K562 (cell line): ENCODE data around the gene STYXL1. TPM values are rescaled to one million over a fixed set of nuclear protein-coding genes. Genes with fewer than 3 reads are reported as not detected.

Source experiments
- ARNT ChIP-seq, 2 experiments: fragments of 450-650 bp; IDR thresholded peaks; 2 replicates each; pipeline ENCODE4 v1.6.1; 2016; ENCODE audit warnings: mild to moderate bottlenecking in 1 of 2
- CBFB ChIP-seq: sonication (generic); formaldehyde crosslinking; IDR thresholded peaks from 2 replicates; pipeline ENCODE4 v1.4.0; 2020; ENCODE audit warnings: mild to moderate bottlenecking, missing genetic modification reagents
- CBX5 ChIP-seq: IDR thresholded peaks from 2 replicates; pipeline ENCODE4 v1.6.1; 2014; ENCODE audit warnings: low read depth, borderline replicate concordance
- CHD1 ChIP-seq: fragments of 200-600 bp; sonication (generic); IDR thresholded peaks from one replicate; pipeline ENCODE4 v1.6.1; 2012; ENCODE audit warnings: mild to moderate bottlenecking, moderate library complexity, low read length, inconsistent platforms
- ETS2 ChIP-seq: IDR thresholded peaks from 2 replicates; pipeline ENCODE4 v1.6.1; 2016; ENCODE audit warnings: borderline replicate concordance, missing genetic modification characterization, mild to moderate bottlenecking, moderate library complexity, missing compliant biosample characterization; ENCODE audit not compliant: poor library complexity, severe bottlenecking
- RREB1 ChIP-seq: fragments of 250-450 bp; sonication (Bioruptor Pico); IDR thresholded peaks from 2 replicates; pipeline ENCODE4 v1.4.0; 2020
- STAG1 ChIP-seq: sonication (generic); formaldehyde crosslinking; IDR thresholded peaks from 2 replicates; pipeline ENCODE4 v1.5.0; 2020; ENCODE audit warnings: missing genetic modification reagents, borderline replicate concordance
- UBTF ChIP-seq, 2 experiments: IDR thresholded peaks; 2 replicates each; pipeline ENCODE4 v1.6.1; 2012; ENCODE audit warnings: improper control_type of control experiment in 2 of 2, low read depth in 2 of 2, low read length in 2 of 2, borderline replicate concordance in 1 of 2
- ZKSCAN1 ChIP-seq: fragments of 150-350 bp; IDR thresholded peaks from 2 replicates; pipeline ENCODE4 v1.6.1; 2016; ENCODE audit warnings: low read depth, low read length
- ZSCAN29 ChIP-seq: fragments of 450-650 bp; IDR thresholded peaks from 2 replicates; pipeline ENCODE4 v1.6.1; 2017
- polyA plus RNA-seq, 8 experiments: library from polyadenylated mRNA; depleted of rRNA in 4 of 8; stranded (reverse) in 5 of 8; unstranded in 3 of 8; fragments of >200 nt; fragmentation: Nextera tagmentation in 2 of 8; fragmentation: Illumina TruSeq in 1 of 8; extraction: Ambion mirVana in 2 of 8; extraction: Trizol in 1 of 8; gene quantifications; 2 replicates each; pipeline versions ENCODE4 v1.2.1 to v1.2.3, GENCODE V29; 2011 to 2014; ENCODE audit warnings: inconsistent platforms in 1 of 8, missing spikeins in 1 of 8
- total RNA-seq, 7 experiments: library from RNA; depleted of rRNA in 6 of 7; stranded (reverse); fragments of >200 nt in 6 of 7; fragmentation: Illumina TruSeq in 2 of 7; extraction: Trizol in 2 of 7; gene quantifications; 2 replicates each; pipeline versions ENCODE4 v1.2.1 to v1.2.3, GENCODE V29; 2011 to 2021; ENCODE audit warnings: low replicate concordance in 1 of 7
- TF ChIP-seq, protein P1 (sequence below): fragments of 250-450 bp; sonication (Bioruptor Pico); IDR thresholded peaks from 2 replicates; pipeline ENCODE4 v1.4.0; 2020; ENCODE audit warnings: mild to moderate bottlenecking, moderate library complexity

Gene STYXL1
- total and polyA plus RNA-seq, 9 of the 15 experiments (the other 6 are each of a cell fraction or from before 2014, with no cell fraction given) = 36.5 to 97.2 (median 49.9) TPM

DNA sequence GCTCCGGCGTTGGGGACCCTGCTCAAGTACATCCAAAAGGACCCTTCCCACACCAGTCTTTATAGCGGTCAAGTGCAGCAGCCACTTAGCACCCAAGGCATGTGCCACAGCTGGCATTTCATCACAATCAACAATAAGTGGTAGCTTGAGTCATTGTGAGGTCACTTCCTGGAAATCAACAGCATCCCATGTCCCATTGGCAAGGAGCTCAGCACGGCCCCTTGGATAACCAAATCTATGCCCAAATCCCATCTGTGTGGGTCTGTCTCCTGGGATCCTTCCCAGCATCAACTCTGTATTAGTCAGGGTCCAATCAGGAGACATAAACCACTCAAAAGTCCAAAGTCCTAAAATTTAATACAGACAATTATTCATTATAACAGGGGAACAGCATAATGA, 27.2 kb upstream of the STYXL1 start (continued):
- no peak for TF ChIP-seq ETS2 (tag)
- no peak for TF ChIP-seq ZSCAN29
- TF ChIP-seq, protein P1, sequence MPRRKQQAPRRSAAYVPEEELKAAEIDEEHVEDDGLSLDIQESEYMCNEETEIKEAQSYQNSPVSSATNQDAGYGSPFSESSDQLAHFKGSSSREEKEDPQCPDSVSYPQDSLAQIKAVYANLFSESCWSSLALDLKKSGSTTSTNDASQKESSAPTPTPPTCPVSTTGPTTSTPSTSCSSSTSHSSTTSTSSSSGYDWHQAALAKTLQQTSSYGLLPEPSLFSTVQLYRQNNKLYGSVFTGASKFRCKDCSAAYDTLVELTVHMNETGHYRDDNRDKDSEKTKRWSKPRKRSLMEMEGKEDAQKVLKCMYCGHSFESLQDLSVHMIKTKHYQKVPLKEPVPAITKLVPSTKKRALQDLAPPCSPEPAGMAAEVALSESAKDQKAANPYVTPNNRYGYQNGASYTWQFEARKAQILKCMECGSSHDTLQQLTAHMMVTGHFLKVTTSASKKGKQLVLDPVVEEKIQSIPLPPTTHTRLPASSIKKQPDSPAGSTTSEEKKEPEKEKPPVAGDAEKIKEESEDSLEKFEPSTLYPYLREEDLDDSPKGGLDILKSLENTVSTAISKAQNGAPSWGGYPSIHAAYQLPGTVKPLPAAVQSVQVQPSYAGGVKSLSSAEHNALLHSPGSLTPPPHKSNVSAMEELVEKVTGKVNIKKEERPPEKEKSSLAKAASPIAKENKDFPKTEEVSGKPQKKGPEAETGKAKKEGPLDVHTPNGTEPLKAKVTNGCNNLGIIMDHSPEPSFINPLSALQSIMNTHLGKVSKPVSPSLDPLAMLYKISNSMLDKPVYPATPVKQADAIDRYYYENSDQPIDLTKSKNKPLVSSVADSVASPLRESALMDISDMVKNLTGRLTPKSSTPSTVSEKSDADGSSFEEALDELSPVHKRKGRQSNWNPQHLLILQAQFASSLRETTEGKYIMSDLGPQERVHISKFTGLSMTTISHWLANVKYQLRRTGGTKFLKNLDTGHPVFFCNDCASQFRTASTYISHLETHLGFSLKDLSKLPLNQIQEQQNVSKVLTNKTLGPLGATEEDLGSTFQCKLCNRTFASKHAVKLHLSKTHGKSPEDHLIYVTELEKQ (CRISPR knock-in tag) = no peak
- TF ChIP-seq ZKSCAN1 = no peak
- TF ChIP-seq ARNT (IDR thresholded peaks at IDR 0.05) = no peak
- no peak for TF ChIP-seq CHD1
- TF ChIP-seq STAG1 (CRISPR knock-in tag) = no peak
- no peak for TF ChIP-seq CBX5
- no peak for TF ChIP-seq CBFB (CRISPR knock-in tag)
- no peak for TF ChIP-seq UBTF (IDR thresholded peaks at IDR 0.05; ENCODE audit: borderline replicate concordance in 1 of 2, low read depth in 2 of 2, low read length in 2 of 2)
- TF ChIP-seq RREB1 (CRISPR knock-in tag) = no peak
- TF ChIP-seq, all 486 proteins: peak for 0
